PFSK-1 (cell line): ENCODE measurements around the gene RSAD1.

ENCODE experiments used
- POLR2AphosphoS5 ChIP-seq: IDR thresholded peaks from 2 replicates; pipeline ENCODE4 v1.6.1; 2012; ENCODE audit warnings: low read depth, mild to moderate bottlenecking, control low read depth, low read length, moderate library complexity
- SIN3A ChIP-seq: IDR thresholded peaks from 2 replicates; pipeline ENCODE4 v1.6.1; 2012; ENCODE audit warnings: mild to moderate bottlenecking, low read length, moderate library complexity, borderline replicate concordance; ENCODE audit not compliant: insufficient read depth

DNA sequence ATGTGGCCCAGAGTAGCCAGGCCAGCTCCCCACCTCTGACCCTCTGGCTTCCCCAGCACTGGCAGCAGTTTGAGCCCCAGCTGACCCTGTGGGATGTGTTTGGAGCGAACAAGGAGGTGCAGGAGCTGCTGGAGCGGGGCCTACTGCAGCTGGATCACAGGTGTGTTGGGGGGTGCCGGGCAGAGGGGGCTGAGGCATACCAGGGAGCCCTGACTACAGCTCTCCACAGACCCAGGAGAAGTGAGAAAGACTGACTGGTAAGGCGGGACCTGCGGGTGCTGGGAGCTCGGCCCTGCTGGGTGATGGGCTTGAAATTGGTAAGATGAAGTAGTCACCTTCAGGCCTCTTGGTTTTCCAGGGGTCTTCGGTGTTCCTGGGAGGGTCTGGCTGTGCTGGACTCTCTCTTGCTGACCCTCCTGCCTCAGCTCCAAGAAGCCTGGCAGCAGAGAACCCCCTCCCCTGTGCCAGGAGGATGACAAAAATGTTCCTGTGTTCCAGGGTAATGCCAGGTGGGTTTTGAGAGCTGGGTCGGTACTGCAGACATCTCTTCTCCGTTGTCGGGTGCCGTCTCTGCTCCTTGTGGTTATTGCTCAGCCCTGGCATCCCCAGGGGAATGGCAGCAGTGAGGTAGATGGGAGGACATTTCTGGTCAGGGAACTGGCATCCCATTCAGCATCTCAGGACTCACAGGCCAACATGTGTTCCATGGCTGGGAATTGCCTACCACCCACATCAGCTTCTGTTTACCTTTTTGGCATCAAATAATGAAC lies 5.9 kb downstream of the RSAD1 start:
- no peak for TF ChIP-seq POLR2AphosphoS5
- no peak for TF ChIP-seq SIN3A
